ENCODE results near the gene ENHO.
A peak's percentile ranks its signal among the peaks of the same experiment; 100 is the strongest.
"Not testable (repeated sequence)": the region's sequence is repeated elsewhere in the genome, so short reads cannot be mapped to it uniquely, and the experiment has no call there.

The ENHO gene

GRCh38 chr9:34505370-34506120 lies 17.2 kb downstream of the ENHO start:
- no peak for DNase-seq

DNA sequence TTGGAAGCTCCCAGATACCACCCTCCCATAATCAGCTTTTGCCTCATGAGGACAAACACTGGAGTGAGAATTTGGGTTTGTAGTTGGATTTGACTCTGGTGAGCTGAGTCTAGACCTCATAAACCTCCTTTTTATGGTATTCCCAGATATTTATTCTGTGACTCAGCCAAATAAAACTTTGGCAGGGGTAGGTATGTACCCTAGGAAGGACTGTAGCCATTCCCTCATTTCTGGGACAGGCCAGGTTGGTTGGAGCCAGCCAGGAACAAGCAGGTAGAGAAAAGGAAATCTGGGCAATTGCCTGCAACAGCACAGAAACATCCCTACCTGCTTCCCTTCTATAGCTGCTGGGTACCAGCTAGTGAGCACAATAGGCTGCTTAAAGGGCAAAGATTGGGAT lies 19.4 kb downstream of the ENHO start:
- DNase-seq, result no peak

- no peak for DNase-seq
Observed at GRCh38 chr9:34502891-34503290, 19.9 kb downstream of the ENHO start.

GRCh38 chr9:34502471-34502870 lies 20.3 kb downstream of the ENHO start:
- DNase-seq, result no peak

- DNase-seq, result no peak
Observed at GRCh38 chr9:34501889-34502425, 20.8 kb downstream of the ENHO start.

DNA sequence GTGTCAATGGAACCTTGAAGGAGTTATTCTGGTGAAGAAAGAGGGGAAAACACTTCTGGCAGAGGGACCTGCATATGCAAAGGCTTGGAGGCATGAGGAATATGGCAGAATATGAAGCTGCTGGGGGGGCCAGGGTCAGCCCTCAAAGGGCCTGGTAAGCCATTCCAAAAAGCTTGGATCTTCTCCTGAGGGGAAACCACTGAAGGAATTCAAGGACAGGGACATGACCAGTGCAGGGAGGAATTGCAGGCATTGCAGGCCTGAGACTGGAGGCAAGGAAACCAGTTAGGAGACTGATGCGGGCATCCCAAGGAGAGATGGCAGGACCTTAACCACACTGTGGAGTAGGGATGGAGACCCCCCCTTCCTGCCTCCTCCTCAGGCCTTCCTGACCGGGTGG lies 21.4 kb downstream of the ENHO start:
- no peak for DNase-seq

- peak; percentile 11 for DNase-seq
Observed at GRCh38 chr9:34500623-34501267, 22.0 kb downstream of the ENHO start.

DNA sequence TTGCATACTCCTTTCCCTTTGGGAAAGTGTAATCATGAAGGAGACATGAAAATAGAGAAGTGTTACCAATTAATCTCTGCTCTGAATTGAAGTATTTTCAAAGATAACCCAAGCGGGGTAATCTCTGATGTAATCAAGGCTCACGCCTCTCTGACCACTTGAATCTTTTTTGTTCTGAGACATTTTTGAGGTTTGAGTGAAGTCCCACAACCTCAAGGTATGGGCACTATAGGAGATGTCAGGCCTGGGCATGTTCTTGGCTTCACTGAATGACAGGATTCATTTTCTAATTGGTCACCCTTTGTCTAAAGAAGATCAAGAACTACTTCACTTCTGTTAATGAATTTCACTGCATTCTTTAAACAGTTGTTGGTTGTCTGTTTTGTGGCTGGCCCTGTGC lies 23.7 kb downstream of the ENHO start:
- DNase-seq, result no peak

DNA sequence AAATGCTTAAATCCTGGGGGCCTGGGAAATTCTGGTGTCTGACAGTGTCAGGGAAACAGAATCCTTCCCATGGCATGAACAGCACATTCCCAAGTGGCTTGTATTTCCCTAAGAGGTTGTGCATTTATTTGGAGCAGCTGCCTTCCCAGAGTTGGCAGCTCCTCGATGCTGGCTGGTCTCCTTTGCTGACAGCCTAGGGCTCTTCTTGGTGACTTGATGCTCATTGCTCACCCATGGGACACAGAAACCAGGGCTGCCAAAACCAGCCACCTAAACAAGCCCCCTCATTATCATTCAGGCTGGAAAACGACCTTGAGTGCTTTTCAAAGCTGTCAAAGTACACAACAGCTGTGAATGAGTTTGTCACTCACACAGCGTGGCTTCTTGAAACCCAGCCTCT lies 24.2 kb downstream of the ENHO start:
- DNase-seq, result no peak

DNA sequence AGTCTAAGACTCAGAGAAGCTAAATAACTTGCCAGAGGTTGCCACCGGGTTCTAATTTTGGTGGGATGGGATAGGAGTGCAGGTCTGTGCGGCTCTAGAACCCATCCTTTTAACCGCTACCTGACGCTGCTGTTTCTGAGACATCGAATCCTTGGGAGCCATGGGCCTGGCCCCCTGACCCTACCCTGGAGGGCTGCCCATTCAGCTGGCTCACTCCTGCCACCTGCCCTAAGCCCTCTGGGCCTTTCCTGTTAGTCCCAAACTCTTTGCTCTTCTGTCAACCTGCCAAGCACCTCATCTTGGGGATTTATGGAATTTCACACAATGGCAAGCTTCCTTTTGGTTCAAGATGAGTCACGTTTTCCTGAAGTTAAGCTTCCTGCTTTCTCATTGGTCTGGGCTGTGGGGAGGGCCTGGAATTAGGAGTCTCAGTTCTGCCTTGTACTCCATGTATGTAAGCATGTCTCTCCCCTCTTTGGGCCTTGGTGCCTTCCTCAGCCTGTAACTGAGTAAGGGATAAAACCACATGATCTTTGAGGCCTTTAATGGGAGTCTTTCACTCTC lies 26.6 kb downstream of the ENHO start:
- no peak for DNase-seq

GRCh38 chr9:34493972-34494535 lies 28.7 kb downstream of the ENHO start:
- DNase-seq, result peak; percentile 55

DNA sequence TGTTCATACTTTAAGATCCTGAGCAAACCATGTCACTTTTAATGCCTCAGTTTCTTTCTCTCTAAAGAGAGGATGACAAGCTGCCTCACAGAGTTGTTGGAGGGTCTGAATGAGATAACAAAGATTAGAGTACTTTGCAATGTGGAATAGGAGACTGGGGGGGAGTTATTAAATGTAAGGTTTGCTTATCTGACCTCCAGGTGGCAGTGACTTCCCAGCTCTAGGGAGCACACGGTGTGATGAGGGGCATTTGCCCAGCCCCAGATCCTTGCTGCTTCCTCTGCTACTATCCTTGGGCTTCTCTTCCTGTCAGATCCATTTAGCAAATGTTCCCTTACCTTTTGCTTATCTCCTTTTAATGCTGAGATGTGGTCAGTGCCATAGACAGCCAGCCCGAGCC lies 30.7 kb downstream of the ENHO start:
- DNase-seq, result no peak

- no peak for DNase-seq
Observed at GRCh38 chr9:34491596-34491995, 31.2 kb downstream of the ENHO start.

DNA sequence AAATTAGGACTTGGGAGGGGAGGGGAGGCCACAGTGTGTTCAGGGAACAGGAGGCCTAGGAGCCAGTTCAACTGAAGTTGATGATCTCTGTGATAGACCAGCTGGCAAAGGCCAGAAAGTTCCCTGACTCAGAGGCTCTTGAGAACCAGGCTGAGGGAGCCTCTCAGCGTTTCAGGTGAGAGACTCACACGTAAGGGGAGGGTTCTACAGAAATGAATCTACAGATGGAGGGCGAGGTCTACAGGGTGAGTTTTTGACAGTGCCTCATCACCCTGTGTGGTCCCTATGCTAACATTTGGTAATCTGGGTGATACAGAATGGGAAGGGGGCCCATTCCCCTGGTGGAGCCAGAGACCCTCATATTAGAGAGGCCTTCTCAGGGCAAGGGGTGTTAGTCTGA lies 32.0 kb downstream of the ENHO start:
- DNase-seq, result no peak

- no peak for DNase-seq
Observed at GRCh38 chr9:34490360-34490759, 32.4 kb downstream of the ENHO start.

- DNase-seq, result peak; percentile 79
Observed at GRCh38 chr9:34486572-34486971, 36.2 kb downstream of the ENHO start.

GRCh38 chr9:34485822-34486221 lies 37.0 kb downstream of the ENHO start:
- no peak for DNase-seq

GRCh38 chr9:34484678-34485077 lies 38.1 kb downstream of the ENHO start:
- DNase-seq, result no peak

GRCh38 chr9:34482746-34483145 lies 40.0 kb downstream of the ENHO start:
- DNase-seq, result not testable (repeated sequence)

GRCh38 chr9:34481620-34482019 lies 41.2 kb downstream of the ENHO start:
- DNase-seq, result not testable (repeated sequence)

DNA sequence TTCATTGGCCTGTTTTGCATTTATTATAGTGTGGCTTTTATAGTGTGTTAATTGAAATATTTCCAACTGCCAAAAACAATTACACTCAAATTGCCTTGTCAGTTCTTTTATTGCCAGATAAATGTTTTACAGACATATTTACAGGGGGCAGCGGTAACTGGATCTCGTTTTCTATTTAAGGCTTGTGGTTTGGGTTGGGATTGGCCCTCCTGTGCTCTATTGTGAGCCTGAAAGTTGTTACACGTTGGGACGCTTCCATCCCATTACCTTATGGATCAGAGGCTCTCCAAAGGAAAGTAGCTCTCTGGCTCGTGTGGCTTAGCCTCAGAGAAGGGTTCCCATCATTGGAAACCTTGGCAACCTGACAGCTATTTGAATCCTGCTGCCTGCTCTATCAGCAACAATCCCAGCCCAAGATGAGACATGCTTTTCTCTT lies 43.3 kb downstream of the ENHO start:
- DNase-seq, result no peak

DNA sequence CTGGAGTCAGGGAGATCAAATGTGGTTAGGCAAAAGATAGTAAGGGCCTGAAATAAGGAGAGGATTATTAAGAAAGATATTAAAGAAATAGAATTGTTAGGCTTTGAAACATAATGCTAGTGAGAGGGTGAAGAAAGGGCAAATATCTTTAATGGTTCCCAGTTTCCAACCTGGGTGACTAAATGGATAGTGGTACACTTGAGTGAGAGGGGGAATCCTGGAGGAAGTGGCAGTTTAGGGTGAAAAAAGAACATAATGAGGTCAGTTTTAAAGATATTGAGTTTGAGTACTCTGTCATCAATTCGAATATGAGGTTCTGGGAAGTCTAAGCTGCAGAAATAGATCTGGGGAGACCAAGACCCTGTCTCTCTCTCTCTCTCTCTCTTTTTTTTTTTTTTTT lies 45.2 kb downstream of the ENHO start:
- DNase-seq, result no peak

DNA sequence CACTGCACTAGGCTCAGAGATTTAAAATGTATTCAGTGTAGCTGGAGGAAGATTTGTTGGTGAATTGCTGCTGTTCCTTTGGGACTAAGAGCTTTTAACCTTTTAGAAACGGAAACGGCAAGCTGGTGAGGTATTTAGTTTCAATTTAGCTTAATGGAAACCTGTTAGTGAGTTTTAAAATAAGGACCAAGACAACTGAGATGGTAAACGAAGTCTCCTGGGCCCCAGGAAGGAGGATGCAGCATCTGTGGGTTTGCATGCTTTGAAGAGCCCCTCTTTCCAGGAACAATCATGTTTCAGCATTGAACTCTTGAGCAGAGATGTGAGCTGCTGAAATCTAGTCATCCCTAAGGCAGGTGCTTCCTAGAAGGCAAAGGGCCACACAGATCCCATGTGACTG lies 47.7 kb downstream of the ENHO start:
- no peak for DNase-seq
